Articular chondrocyte of knee joint (primary cell): Measurements from ENCODE around the gene EFNA3. TPM values are rescaled to one million over a fixed set of nuclear protein-coding genes. Genes with fewer than 3 reads are reported as not detected.

Experiments used
- small RNA-seq: library from RNA; depleted of rRNA; stranded (forward); fragments of <200 nt; gene quantifications from one replicate; pipeline ENCODE3, GENCODE V24; 2012
- total RNA-seq: library from RNA; depleted of rRNA; stranded (reverse); fragments of >200 nt; gene quantifications from 2 replicates; pipeline ENCODE4 v1.2.3, GENCODE V29; 2012

The EFNA3 gene
- 0.65 and 1.6 TPM in 2 replicates for total RNA-seq

GRCh38 chr1:155078469-155079209 is at the start of gene EFNA3:
Gene EFNA3, plus strand, starts transcription at chr1:155078837. Its CDS starts 105 bp downstream, at chr1:155078942.

GRCh38 chr1:155033524-155033923 is 45.1 kb upstream of the EFNA3 start, which contains the start of the genes DCST1 and DCST2:
Gene DCST1, plus strand, starts transcription at chr1:155033824. Its CDS starts 213 bp downstream, at chr1:155034037.
Gene DCST2, minus strand, starts transcription at chr1:155033781. Its CDS starts 80 bp downstream, at chr1:155033701.

GRCh38 chr1:155050560-155051341 is 27.9 kb upstream of the EFNA3 start, which contains the start of gene ADAM15:
Gene ADAM15, plus strand, starts transcription at chr1:155051316. Its CDS starts 71 bp downstream, at chr1:155051387.

GRCh38 chr1:155063550-155064110 is 15.0 kb upstream of the EFNA3 start, which contains the start of gene EFNA4:
Gene EFNA4, plus strand, starts transcription at chr1:155063740. Its CDS starts 84 bp downstream, at chr1:155063824.

GRCh38 chr1:155127105-155127966 is 48.7 kb downstream of the EFNA3 start, which contains the start of gene EFNA1:
Gene EFNA1, plus strand, starts transcription at chr1:155127876. Its CDS starts 102 bp downstream, at chr1:155127978.

GRCh38 chr1:155135415-155136028 is 56.9 kb downstream of the EFNA3 start, which contains the start of gene SLC50A1:
Gene SLC50A1, plus strand, starts transcription at chr1:155135852. Its CDS starts 60 bp downstream, at chr1:155135912.

Small RNA genes within 50 kb of the gene (small RNA-seq; reads per million reads assigned to genes)
- not detected for gene RF00019

Other genes starting within 250 kb of the EFNA3 start
- under 0.01 and 0.11 TPM in 2 replicates for gene KCNN3, start 208.6 kb upstream of the EFNA3 start, total RNA-seq
- 8.4 and 9.5 TPM in 2 replicates for gene PMVK, start 142.1 kb upstream of the EFNA3 start, total RNA-seq
- gene PBXIP1, start 122.7 kb upstream of the EFNA3 start, total RNA-seq, result 35.8 and 36.8 TPM in 2 replicates
- 11.6 and 13.8 TPM in 2 replicates for gene PYGO2, start 117.1 kb upstream of the EFNA3 start, total RNA-seq
- 211 and 219 TPM in 2 replicates for gene SHC1, start 108.1 kb upstream of the EFNA3 start, total RNA-seq
- 31.5 and 40.9 TPM in 2 replicates for gene CKS1B, start 104.2 kb upstream of the EFNA3 start, total RNA-seq
- 13.1 and 13.6 TPM in 2 replicates for gene FLAD1, start 95.5 kb upstream of the EFNA3 start, total RNA-seq
- not detected in 2 replicates for gene LENEP, start 85.3 kb upstream of the EFNA3 start, total RNA-seq
- 14.4 and 20.6 TPM in 2 replicates for gene ZBTB7B, start 76.0 kb upstream of the EFNA3 start, total RNA-seq
- 0.11 TPM in 1 of 2 replicates, not detected in the other for gene DCST2, start 45.1 kb upstream of the EFNA3 start, total RNA-seq
- gene DCST1, start 45.0 kb upstream of the EFNA3 start, total RNA-seq, result not detected in 2 replicates
- gene ADAM15, start 27.5 kb upstream of the EFNA3 start, total RNA-seq, result 82.4 and 87.7 TPM in 2 replicates
- 3.0 and 3.7 TPM in 2 replicates for gene EFNA4, start 15.1 kb upstream of the EFNA3 start, total RNA-seq
- gene EFNA1, start 49.0 kb downstream of the EFNA3 start, total RNA-seq, result 1.9 and 5.2 TPM in 2 replicates
- gene SLC50A1, start 57.0 kb downstream of the EFNA3 start, total RNA-seq, result 37.9 and 46.4 TPM in 2 replicates
- 19.2 and 39.6 TPM in 2 replicates for gene DPM3, start 61.7 kb downstream of the EFNA3 start, total RNA-seq
- gene KRTCAP2, start 94.5 kb downstream of the EFNA3 start, total RNA-seq, result 96.1 and 111 TPM in 2 replicates
- gene TRIM46, start 95.0 kb downstream of the EFNA3 start, total RNA-seq, result 2.0 and 3.5 TPM in 2 replicates
- 47.7 and 72.1 TPM in 2 replicates for gene THBS3, start 129.1 kb downstream of the EFNA3 start, total RNA-seq
- 33.8 and 37.4 TPM in 2 replicates for gene MTX1, start 129.9 kb downstream of the EFNA3 start, total RNA-seq
- 4.2 and 6.4 TPM in 2 replicates for gene ENTREP3, start 176.6 kb downstream of the EFNA3 start, total RNA-seq
- 33.8 and 43.6 TPM in 2 replicates for gene SCAMP3, start 183.5 kb downstream of the EFNA3 start, total RNA-seq
- gene CLK2, start 194.7 kb downstream of the EFNA3 start, total RNA-seq, result 26.0 and 27.6 TPM in 2 replicates
- gene HCN3, start 198.6 kb downstream of the EFNA3 start, total RNA-seq, result 0.78 and 1.1 TPM in 2 replicates
- gene PKLR, start 222.6 kb downstream of the EFNA3 start, total RNA-seq, result 0.13 TPM in 1 of 2 replicates, not detected in the other
- gene FDPS, start 230.0 kb downstream of the EFNA3 start, total RNA-seq, result 93.6 and 110 TPM in 2 replicates
- 14.9 and 15.2 TPM in 2 replicates for gene RUSC1, start 242.1 kb downstream of the EFNA3 start, total RNA-seq